ENCODE data around the gene PIGB.

DNA sequence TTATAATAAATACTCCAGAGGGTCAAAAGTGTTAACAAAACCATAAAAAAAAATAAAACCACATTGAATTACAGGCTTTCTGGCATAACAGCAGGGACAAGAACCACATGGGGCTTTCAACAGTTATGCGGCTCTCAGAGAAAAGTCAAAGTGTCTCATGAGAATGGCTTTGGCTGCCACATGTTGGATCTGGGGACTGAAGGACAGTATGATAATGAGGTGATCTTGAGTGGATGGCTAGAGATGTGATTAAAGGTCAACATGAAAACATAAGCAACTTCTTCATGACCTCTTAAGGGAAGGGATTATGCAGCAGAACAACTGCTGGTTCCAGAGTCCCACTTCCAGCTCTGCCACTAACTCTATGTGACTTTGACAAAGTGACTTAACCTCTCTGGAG is 34.6 kb upstream of the PIGB start:
- no peak for TF ChIP-seq EZH2phosphoT487 (IDR thresholded peaks at IDR 0.05; ENCODE audit: borderline replicate concordance)
- no peak for TF ChIP-seq POLR2A (IDR thresholded peaks at IDR 0.05; ENCODE audit: borderline replicate concordance, extremely low read depth, insufficient read depth, insufficient read length)
- no peak for TF ChIP-seq SRF (IDR thresholded peaks at IDR 0.05; ENCODE audit: low read depth)
- TF ChIP-seq SP1 (IDR thresholded peaks at IDR 0.05; ENCODE audit: low read depth), result no peak

All from HCT116 (cell line).